Gastroesophageal sphincter (tissue), 4 donors: Measurements from ENCODE around the gene FBH1. TPM values are rescaled to one million over a fixed set of nuclear protein-coding genes. Genes with fewer than 3 reads are reported as not detected.
A peak's percentile ranks its signal among the peaks of the same experiment; 100 is the strongest.

Source experiments
- ATAC-seq: fragments of 150-250 bp; one replicate; pipeline ENCODE4 v1.9.1; 2016; ENCODE audit warnings: mild to moderate bottlenecking, moderate library complexity
- H3K27ac ChIP-seq, 4 donors: fragments of 200-600 bp; sonication (generic) in 3 of 4; 1 replicate in 3 of 4; 2 replicates in 1 of 4; pipeline ENCODE4 v1.5.1; 2016 to 2019
- H3K27me3 ChIP-seq: fragments of 200-600 bp; sonication (generic); one replicate; pipeline ENCODE4 v1.5.1; 2019
- H3K36me3 ChIP-seq, 2 donors: fragments of 200-600 bp; sonication (generic); one replicate each; pipeline ENCODE4 v1.5.1; 2019; ENCODE audit warnings: control low read depth in 1 of 2
- H3K4me1 ChIP-seq, 3 donors: fragments of 200-600 bp; sonication (generic); 1 replicate in 2 of 3; 2 replicates in 1 of 3; pipeline ENCODE4 v1.5.1; 2016 to 2019; ENCODE audit warnings: control low read depth in 2 of 3
- H3K4me3 ChIP-seq, 2 donors: fragments of 200-600 bp; sonication (generic); one replicate each; pipeline ENCODE4 v1.5.1; 2019; ENCODE audit warnings: mild to moderate bottlenecking in 1 of 2, moderate library complexity in 1 of 2
- H3K9me3 ChIP-seq, 3 donors: fragments of 200-600 bp; sonication (generic); one replicate each; pipeline ENCODE4 v1.5.1; 2017 to 2019; ENCODE audit warnings: control low read depth in 2 of 3
- EP300 ChIP-seq: sonication (generic); formaldehyde crosslinking; IDR thresholded peaks from one replicate; pipeline ENCODE4 v1.6.1; 2017; ENCODE audit warnings: antibody characterized with exemption, mild to moderate bottlenecking
- POLR2A ChIP-seq, 2 donors: fragments of 450-650 bp; IDR thresholded peaks; one replicate each; pipeline ENCODE4 v1.6.1; 2017; ENCODE audit warnings: antibody characterized with exemption in 2 of 2, mild to moderate bottlenecking in 2 of 2, moderate library complexity in 1 of 2
- POLR2AphosphoS5 ChIP-seq: sonication (generic); formaldehyde crosslinking; IDR thresholded peaks from one replicate; pipeline ENCODE4 v1.6.1; 2017; ENCODE audit warnings: antibody characterized with exemption
- WGBS, 2 donors: methylation state at CpG; one replicate each; pipeline ENCODE4 v1.1.5; 2018; ENCODE audit warnings: low coverage in 1 of 2; 5-methylcytosine and 5-hydroxymethylcytosine counted together
- total RNA-seq, 4 donors: library from RNA; depleted of rRNA; stranded (reverse); fragments of >200 nt; gene quantifications; one replicate each; pipeline ENCODE4 v1.1.0, GENCODE V29; 2016
- TF ChIP-seq, protein P1 (sequence below), 4 experiments: fragments of 200-600 bp in 2 of 4; fragments of 450-650 bp in 2 of 4; sonication (generic) in 1 of 4; IDR thresholded peaks; one replicate each; pipeline ENCODE4 v1.5.1; 2017 to 2019; ENCODE audit warnings: antibody characterized with exemption in 4 of 4, mild to moderate bottlenecking in 2 of 4, moderate library complexity in 2 of 4

Gene FBH1
- total RNA-seq, result 100 to 1,000 TPM in 2 of 4 donors, 10 to 100 TPM in 2; 76.2 to 108 (median 98.5) TPM

GRCh38 chr10:5889624-5890451 is at the start of gene FBH1, which contains the start of gene ANKRD16:
Gene FBH1 (plus strand): TSS chr10:5890243. CDS start chr10:5890346, 103 bp downstream.
Gene ANKRD16 (minus strand): TSS chr10:5889893. CDS start chr10:5889354, 539 bp downstream.
- Histone ChIP-seq H3K4me1 (peaks cover 0 to 53% (median 22%) of the 10 kb centered on the region in 3 donors), H3K27ac (peak within 1 kb of the TSS; percentile 45 to 93 (median 89)), H3K9me3 (no peaks in the 10 kb centered on the region), H3K27me3 (no peaks in the 10 kb centered on the region), H3K4me3 (peak within 1 kb of the TSS; percentile 53 to 91), H3K36me3 (peaks cover 0 to 37% of the 10 kb centered on the region in 2 donors)
- peak; percentile 96 for ATAC-seq
- TF ChIP-seq POLR2A (IDR thresholded peaks at IDR 0.05) (peak; percentile 71), EP300 (no peak), POLR2AphosphoS5 (peak; percentile 71)
- TF ChIP-seq, protein P1, sequence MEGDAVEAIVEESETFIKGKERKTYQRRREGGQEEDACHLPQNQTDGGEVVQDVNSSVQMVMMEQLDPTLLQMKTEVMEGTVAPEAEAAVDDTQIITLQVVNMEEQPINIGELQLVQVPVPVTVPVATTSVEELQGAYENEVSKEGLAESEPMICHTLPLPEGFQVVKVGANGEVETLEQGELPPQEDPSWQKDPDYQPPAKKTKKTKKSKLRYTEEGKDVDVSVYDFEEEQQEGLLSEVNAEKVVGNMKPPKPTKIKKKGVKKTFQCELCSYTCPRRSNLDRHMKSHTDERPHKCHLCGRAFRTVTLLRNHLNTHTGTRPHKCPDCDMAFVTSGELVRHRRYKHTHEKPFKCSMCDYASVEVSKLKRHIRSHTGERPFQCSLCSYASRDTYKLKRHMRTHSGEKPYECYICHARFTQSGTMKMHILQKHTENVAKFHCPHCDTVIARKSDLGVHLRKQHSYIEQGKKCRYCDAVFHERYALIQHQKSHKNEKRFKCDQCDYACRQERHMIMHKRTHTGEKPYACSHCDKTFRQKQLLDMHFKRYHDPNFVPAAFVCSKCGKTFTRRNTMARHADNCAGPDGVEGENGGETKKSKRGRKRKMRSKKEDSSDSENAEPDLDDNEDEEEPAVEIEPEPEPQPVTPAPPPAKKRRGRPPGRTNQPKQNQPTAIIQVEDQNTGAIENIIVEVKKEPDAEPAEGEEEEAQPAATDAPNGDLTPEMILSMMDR (IDR thresholded peaks at IDR 0.05), result no peak
- no CpG with 5 or more reads among the region's 109 CpGs for WGBS, 2 donors

DNA sequence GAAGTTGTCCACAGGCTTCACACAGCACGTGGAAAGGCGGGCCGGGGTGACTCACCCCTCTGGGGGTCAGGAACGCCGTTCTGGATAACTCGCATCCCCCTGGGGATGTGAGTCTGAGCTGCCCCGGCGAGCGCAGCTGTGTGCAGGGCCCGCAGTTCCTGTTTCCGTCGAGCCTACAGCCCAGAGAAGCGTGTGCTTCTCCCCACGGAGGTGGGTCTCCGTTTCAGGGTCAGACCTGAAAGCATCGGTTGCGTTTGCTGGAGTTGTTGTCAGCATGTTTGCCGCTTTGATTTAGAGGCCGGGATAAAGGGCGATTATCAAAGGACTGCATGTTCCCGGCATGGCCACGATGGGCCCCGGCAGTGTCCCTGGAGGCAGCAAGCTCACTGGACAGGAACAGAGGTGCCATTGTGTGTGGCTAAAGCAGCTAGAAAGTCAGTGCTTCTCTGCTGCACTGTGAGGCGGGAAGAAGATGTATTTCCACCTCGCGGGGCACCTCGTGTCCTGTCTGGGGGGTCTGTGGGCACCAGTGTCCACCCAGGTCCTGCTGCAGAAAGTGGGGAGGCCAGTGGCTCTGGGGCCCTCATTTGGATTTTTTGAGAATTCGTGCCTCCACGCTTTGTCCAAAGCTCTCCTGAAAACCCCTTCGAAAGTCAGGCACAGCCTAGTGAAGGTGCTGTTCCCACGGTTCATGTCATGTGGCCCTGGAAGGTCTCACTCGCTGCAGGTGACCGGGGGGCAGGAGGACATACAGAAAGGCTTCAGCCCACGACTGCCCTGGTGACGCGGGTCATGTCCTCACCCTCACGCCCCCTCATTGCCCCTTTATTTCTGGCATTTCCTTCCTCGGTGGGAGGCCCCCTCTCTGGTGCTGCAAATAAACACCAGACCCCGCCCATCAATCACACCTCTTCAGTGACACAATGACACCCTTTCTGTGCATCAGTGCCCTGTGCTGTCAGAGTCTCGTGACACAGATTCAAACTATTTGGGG is 49.4 kb upstream of the FBH1 start:
- TF ChIP-seq POLR2A (IDR thresholded peaks at IDR 0.05) (no peak), POLR2AphosphoS5 (no peak), EP300 (no peak)
- TF ChIP-seq, protein P1 (IDR thresholded peaks at IDR 0.05), result no peak
- Histone ChIP-seq H3K4me1 (peaks cover 0 to 6% (median 0%) of the 10 kb centered on the region in 3 donors), H3K27ac (peak overlapping the region in 1 of 4 donors; percentile 52), H3K4me3 (no peak overlapping the region), H3K36me3 (no peaks in the 10 kb centered on the region), H3K9me3 (no peaks in the 10 kb centered on the region), H3K27me3 (no peaks in the 10 kb centered on the region)
- ATAC-seq, result no peak
- 47 to 48% methylated on average over 9 to 12 of the region's 40 CpGs for WGBS, 2 donors

DNA sequence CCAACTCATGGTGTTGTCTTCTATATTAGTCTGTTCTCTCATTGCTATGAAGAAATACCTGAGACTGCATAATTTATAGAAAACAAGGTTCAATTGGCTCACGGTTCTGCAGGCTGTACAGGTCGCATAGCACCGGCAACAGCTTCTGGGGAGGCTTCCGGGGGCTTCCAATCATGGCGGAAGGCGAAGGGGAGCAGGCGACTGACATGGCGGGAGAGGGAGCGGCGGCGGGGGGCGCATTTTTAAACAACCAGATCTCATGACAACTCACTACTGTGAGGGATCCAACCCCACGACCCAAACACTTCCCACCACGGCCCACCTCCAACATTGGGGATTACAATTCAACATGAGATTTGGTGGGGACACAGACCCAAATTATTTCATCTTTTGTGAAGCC is 48.1 kb upstream of the FBH1 start:
- no peak overlapping the region for H3K4me3 ChIP-seq
- no peak for ATAC-seq
- H3K36me3 ChIP-seq, result no peaks in the 10 kb centered on the region
- H3K9me3 ChIP-seq, result no peaks in the 10 kb centered on the region
- 90% methylated on average over 10 of the region's 14 CpGs; no CpG with 5 or more reads in 1 of the 2 donors for WGBS, 2 donors
- TF ChIP-seq POLR2AphosphoS5, result no peak
- TF ChIP-seq EP300, result no peak
- TF ChIP-seq, protein P1 (IDR thresholded peaks at IDR 0.05), result no peak
- TF ChIP-seq POLR2A (IDR thresholded peaks at IDR 0.05), result no peak
- H3K4me1 ChIP-seq, result peaks cover 0 to 6% (median 0%) of the 10 kb centered on the region in 3 donors
- H3K27me3 ChIP-seq, result no peaks in the 10 kb centered on the region
- H3K27ac ChIP-seq, result no peak overlapping the region

DNA sequence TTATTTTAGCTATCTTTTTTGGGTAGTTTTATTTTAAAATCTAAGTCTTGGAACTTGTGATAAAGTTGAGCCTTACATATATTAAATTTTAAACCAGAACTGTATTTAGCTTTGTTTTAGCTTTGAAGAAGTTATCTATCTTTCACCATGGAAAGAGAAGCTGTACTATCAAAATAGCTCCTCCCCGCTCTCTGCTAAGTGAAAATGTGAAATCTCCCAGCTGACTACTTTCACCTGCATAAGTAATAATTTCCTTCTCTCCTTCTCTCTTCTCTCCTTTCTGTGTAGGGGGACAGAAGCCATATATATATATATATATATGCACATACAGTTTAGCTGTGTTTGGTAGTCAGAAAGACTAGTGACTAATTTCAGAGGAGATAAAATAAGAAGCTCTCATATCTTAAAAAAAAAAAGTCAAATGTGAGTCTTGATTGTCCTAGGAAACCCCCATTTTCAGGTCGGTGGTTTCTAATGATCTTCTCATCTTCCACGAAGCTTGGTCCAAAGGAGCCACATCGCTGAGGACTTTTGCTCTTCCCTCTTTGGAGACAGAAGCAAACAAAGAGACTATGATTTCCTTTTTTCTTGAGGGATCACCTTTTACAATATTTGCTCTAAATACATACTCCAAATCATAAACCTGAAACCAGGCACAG is 46.2 kb upstream of the FBH1 start:
- Histone ChIP-seq H3K9me3 (no peaks in the 10 kb centered on the region), H3K27me3 (no peaks in the 10 kb centered on the region), H3K4me3 (no peak overlapping the region), H3K4me1 (peaks cover 0 to 6% (median 0%) of the 10 kb centered on the region in 3 donors), H3K27ac (no peak overlapping the region), H3K36me3 (no peaks in the 10 kb centered on the region)
- no peak for ATAC-seq
- WGBS, 2 donors, result 47 to 80% methylated on average over 4 of the region's 4 CpGs
- TF ChIP-seq POLR2AphosphoS5, result no peak
- TF ChIP-seq, protein P1 (IDR thresholded peaks at IDR 0.05), result no peak
- no peak for TF ChIP-seq EP300
- TF ChIP-seq POLR2A (IDR thresholded peaks at IDR 0.05), result no peak
